ENCODE measurements around the gene GPR176.
A peak's percentile ranks its signal among the peaks of the same experiment; 100 is the strongest.

Gene GPR176

GRCh38 chr15:39919748-39920509, at the start of gene GPR176:
GPR176 (minus strand) TSS chr15:39920266; CDS start chr15:39920026, 240 bp downstream.
- DNase-seq = peak; percentile 35

GRCh38 chr15:39969002-39969394, 48.9 kb upstream of the GPR176 start:
- no peak for DNase-seq

- DNase-seq = no peak
These were observed 48.4 kb upstream of the GPR176 start for GRCh38 chr15:39968273-39969001.

- no peak for DNase-seq
These were observed 46.5 kb upstream of the GPR176 start for GRCh38 chr15:39966521-39966920.

GRCh38 chr15:39963786-39964185, 43.7 kb upstream of the GPR176 start:
- no peak for DNase-seq

- DNase-seq = no peak
These were observed 41.0 kb upstream of the GPR176 start for GRCh38 chr15:39961051-39961450.

- no peak for DNase-seq
These were observed 40.3 kb upstream of the GPR176 start for GRCh38 chr15:39960411-39960810.

- no peak for DNase-seq
These were observed 39.3 kb upstream of the GPR176 start for GRCh38 chr15:39959411-39959810.

- DNase-seq = no peak
These were observed 37.4 kb upstream of the GPR176 start for GRCh38 chr15:39957481-39957880.

- no peak for DNase-seq
These were observed 33.5 kb upstream of the GPR176 start for GRCh38 chr15:39953521-39953920.

GRCh38 chr15:39951561-39951960, 31.5 kb upstream of the GPR176 start:
- no peak for DNase-seq

GRCh38 chr15:39948817-39949216, 28.8 kb upstream of the GPR176 start:
- no peak for DNase-seq

GRCh38 chr15:39947401-39948197, 27.5 kb upstream of the GPR176 start:
- no peak for DNase-seq

- no peak for DNase-seq
These were observed 26.8 kb upstream of the GPR176 start for GRCh38 chr15:39946862-39947261.

- no peak for DNase-seq
These were observed 24.7 kb upstream of the GPR176 start for GRCh38 chr15:39944726-39945125.

- no peak for DNase-seq
These were observed 22.7 kb upstream of the GPR176 start for GRCh38 chr15:39942753-39943150.

- DNase-seq = no peak
These were observed 22.2 kb upstream of the GPR176 start for GRCh38 chr15:39942101-39942752.

GRCh38 chr15:39939487-39940452, 19.7 kb upstream of the GPR176 start:
- no peak for DNase-seq

GRCh38 chr15:39937696-39938095, 17.6 kb upstream of the GPR176 start:
- no peak for DNase-seq

- no peak for DNase-seq
These were observed 16.6 kb upstream of the GPR176 start for GRCh38 chr15:39936681-39937080.

- DNase-seq = no peak
These were observed 16.1 kb upstream of the GPR176 start for GRCh38 chr15:39936187-39936586.

- DNase-seq = no peak
These were observed 15.2 kb upstream of the GPR176 start for GRCh38 chr15:39935241-39935640.
